HEK293 (cell line): ENCODE measurements around the gene F2RL3.

Experiments
- CTCF ChIA-PET: fragments of 350-600 bp; formaldehyde crosslinking; extraction: SDS; loops from one replicate; lab custom pipeline; 2021; ENCODE audit warnings: antibody characterized with exemption; lab: Yijun Ruan, JAX
- POLR2A ChIA-PET: fragments of 300-600 bp; formaldehyde crosslinking; extraction: SDS; loops from one replicate; lab custom pipeline; 2020; ENCODE audit warnings: antibody characterized with exemption, inconsistent platforms; lab: Yijun Ruan, JAX
- H3K27ac ChIP-seq: fragments of 200-500 bp; sonication (Bioruptor generic); 2 replicates; pipeline ENCODE4 v1.5.1; 2014; ENCODE audit warnings: low read depth, low read length, control low read depth, inconsistent platforms; ENCODE audit errors: extremely low read depth
- H3K36me3 ChIP-seq, 2 experiments: fragments of 200-500 bp in 1 of 2; sonication (Bioruptor generic) in 1 of 2; 1 replicate in 1 of 2; 2 replicates in 1 of 2; pipeline ENCODE4 v1.5.1; 2014 to 2017; ENCODE audit warnings: inconsistent platforms in 2 of 2, low read length in 2 of 2; ENCODE audit not compliant: control insufficient read depth in 2 of 2, insufficient read depth in 1 of 2
- H3K4me1 ChIP-seq: fragments of 200-500 bp; sonication (Bioruptor generic); 2 replicates; pipeline ENCODE4 v1.5.1; 2014; ENCODE audit warnings: mild to moderate bottlenecking, low read length, inconsistent platforms; ENCODE audit not compliant: control insufficient read depth, insufficient read depth
- H3K4me3 ChIP-seq: 2 replicates; pipeline ENCODE4 v1.5.1; 2011; ENCODE audit warnings: low read depth, mild to moderate bottlenecking, control low read depth, low read length, moderate library complexity
- H3K9me3 ChIP-seq: fragments of 200-500 bp; sonication (Bioruptor generic); 2 replicates; pipeline ENCODE4 v1.5.1; 2014; ENCODE audit warnings: low read depth, low read length, inconsistent platforms; ENCODE audit not compliant: control insufficient read depth, insufficient read depth
- HOXC10 ChIP-seq: sonication (generic); formaldehyde crosslinking; IDR thresholded peaks from 2 replicates; pipeline ENCODE4 v1.8.1; 2023; ENCODE audit warnings: mild to moderate bottlenecking, missing genetic modification reagents
- OSR2 ChIP-seq: fragments of 450-650 bp; formaldehyde crosslinking; IDR thresholded peaks from 2 replicates; pipeline ENCODE4 v1.5.1; 2016; ENCODE audit warnings: missing biosample characterization, missing genetic modification characterization
- PRDM1 ChIP-seq: fragments of 450-650 bp; formaldehyde crosslinking; IDR thresholded peaks from 2 replicates; pipeline ENCODE4; 2016; ENCODE audit warnings: missing biosample characterization, missing genetic modification characterization
- RBAK ChIP-seq: fragments of 450-650 bp; formaldehyde crosslinking; IDR thresholded peaks from 2 replicates; pipeline ENCODE4 v1.5.1; 2016; ENCODE audit warnings: missing biosample characterization, missing genetic modification characterization
- TCF7L2 ChIP-seq: IDR thresholded peaks from 2 replicates; pipeline ENCODE4 v1.6.1; 2011; ENCODE audit warnings: low read depth, mild to moderate bottlenecking, inconsistent platforms, low read length, moderate library complexity, borderline replicate concordance
- ZBTB1 ChIP-seq: fragments of 450-650 bp; formaldehyde crosslinking; IDR thresholded peaks from 2 replicates; pipeline ENCODE4 v1.5.1; 2016; ENCODE audit warnings: missing biosample characterization, missing genetic modification characterization
- ZEB2 ChIP-seq: fragments of 450-650 bp; formaldehyde crosslinking; IDR thresholded peaks from 2 replicates; pipeline ENCODE4 v1.5.1; 2016; ENCODE audit warnings: missing biosample characterization, missing genetic modification characterization
- ZFP37 ChIP-seq: fragments of 450-650 bp; formaldehyde crosslinking; IDR thresholded peaks from 2 replicates; pipeline ENCODE4 v1.5.1; 2016; ENCODE audit warnings: missing biosample characterization, missing genetic modification characterization
- ZFP69B ChIP-seq: fragments of 450-650 bp; formaldehyde crosslinking; IDR thresholded peaks from 2 replicates; pipeline ENCODE4 v1.5.1; 2016; ENCODE audit warnings: missing biosample characterization, missing genetic modification characterization
- ZNF175 ChIP-seq: fragments of 450-650 bp; formaldehyde crosslinking; IDR thresholded peaks from 2 replicates; pipeline ENCODE4 v1.5.1; 2016; ENCODE audit warnings: missing biosample characterization, missing genetic modification characterization
- ZNF266 ChIP-seq: fragments of 450-650 bp; formaldehyde crosslinking; IDR thresholded peaks from 2 replicates; pipeline ENCODE4 v1.5.1; 2016; ENCODE audit warnings: missing biosample characterization, missing genetic modification characterization, low read depth
- ZNF423 ChIP-seq: fragments of 450-650 bp; formaldehyde crosslinking; IDR thresholded peaks from 2 replicates; pipeline ENCODE4 v1.5.1; 2016; ENCODE audit warnings: missing biosample characterization, missing genetic modification characterization
- ZNF426 ChIP-seq: fragments of 450-650 bp; formaldehyde crosslinking; IDR thresholded peaks from 2 replicates; pipeline ENCODE4 v1.5.1; 2017; ENCODE audit warnings: missing biosample characterization, missing genetic modification characterization, mild to moderate bottlenecking, inconsistent platforms, moderate library complexity
- ZNF48 ChIP-seq: fragments of 450-650 bp; formaldehyde crosslinking; IDR thresholded peaks from 2 replicates; pipeline ENCODE4 v1.5.1; 2016; ENCODE audit warnings: missing biosample characterization, missing genetic modification characterization
- ZNF585B ChIP-seq: fragments of 450-650 bp; formaldehyde crosslinking; IDR thresholded peaks from 2 replicates; pipeline ENCODE4 v1.5.1; 2016; ENCODE audit warnings: missing biosample characterization, missing genetic modification characterization
- ZNF621 ChIP-seq: fragments of 450-650 bp; formaldehyde crosslinking; IDR thresholded peaks from 2 replicates; pipeline ENCODE4 v1.5.1; 2017; ENCODE audit warnings: missing biosample characterization, missing genetic modification characterization
- ZNF768 ChIP-seq: fragments of 450-650 bp; formaldehyde crosslinking; IDR thresholded peaks from 2 replicates; pipeline ENCODE4 v1.5.1; 2018; ENCODE audit warnings: missing biosample characterization, mild to moderate bottlenecking, missing genetic modification characterization
- ZNF843 ChIP-seq: fragments of 450-650 bp; formaldehyde crosslinking; IDR thresholded peaks from 2 replicates; pipeline ENCODE4 v1.5.1; 2016; ENCODE audit warnings: missing biosample characterization, missing genetic modification characterization
- TF ChIP-seq, protein P1 (sequence below): fragments of 450-650 bp; formaldehyde crosslinking; conservative IDR thresholded peaks from 2 replicates; pipeline ENCODE4 v1.5.1; 2016; ENCODE audit warnings: low read depth, missing biosample characterization, missing genetic modification characterization
- TF ChIP-seq, protein P2 (sequence below): fragments of 450-650 bp; formaldehyde crosslinking; IDR thresholded peaks from 2 replicates; pipeline ENCODE4 v1.5.1; 2016; ENCODE audit warnings: missing biosample characterization, missing genetic modification characterization
- TF ChIP-seq, protein P3 (sequence below): fragments of 450-650 bp; formaldehyde crosslinking; IDR thresholded peaks from 2 replicates; pipeline ENCODE4 v1.5.1; 2016; ENCODE audit warnings: missing biosample characterization, missing genetic modification characterization

The F2RL3 gene

DNA sequence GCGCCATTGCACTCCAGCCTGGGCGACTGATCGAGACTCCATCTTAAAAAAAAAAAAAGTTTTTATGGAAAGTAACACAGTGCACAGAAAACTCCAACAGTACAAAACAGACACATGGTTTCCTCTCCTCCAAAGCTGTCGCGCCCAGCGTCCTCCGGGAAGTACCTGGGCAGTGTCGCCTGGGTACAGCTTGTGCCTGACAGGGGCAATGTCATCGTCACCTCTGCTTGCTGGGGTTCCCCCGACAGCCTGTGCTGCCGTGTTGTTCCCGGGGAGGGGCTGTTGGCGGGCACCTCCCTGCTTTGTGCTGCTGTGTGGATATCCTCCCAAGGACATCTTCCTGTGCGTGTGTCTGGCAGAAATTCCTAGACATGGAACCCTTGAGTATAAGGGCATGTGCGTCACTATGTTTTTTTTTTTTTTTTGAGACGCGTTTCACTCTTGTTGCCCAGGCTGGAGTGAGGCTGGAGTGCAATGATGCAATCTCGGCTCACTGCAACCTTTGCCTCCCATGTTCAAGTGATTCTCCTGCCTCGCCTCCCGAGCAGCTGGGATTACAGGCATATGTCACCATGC, 2.4 kb upstream of the F2RL3 start:
- Histone ChIP-seq H3K27ac (no peak overlapping the region), H3K9me3 (no peaks in the 10 kb centered on the region), H3K4me3 (no peak overlapping the region), H3K36me3 (no peaks in the 10 kb centered on the region), H3K4me1 (no peaks in the 10 kb centered on the region)
- ChIA-PET POLR2A (no interaction called here), CTCF (interaction anchor here (0.7 to 1.5 kb wide), 2 partner anchors 114 to 1973 kb away, joined by 3 read pairs; no protein-coding TSS in a partner anchor)
- TF ChIP-seq ZNF585B (tag by site-specific recombination) (no peak), PRDM1 (tag by site-specific recombination) (no peak), ZNF266 (tag by site-specific recombination) (no peak), ZNF175 (tag by site-specific recombination) (no peak), ZNF621 (tag by site-specific recombination) (no peak), ZFP69B (no peak), ZFP37 (tag by site-specific recombination) (no peak), ZNF423 (no peak), HOXC10 (CRISPR knock-in tag) (no peak)
- TF ChIP-seq, protein P1, sequence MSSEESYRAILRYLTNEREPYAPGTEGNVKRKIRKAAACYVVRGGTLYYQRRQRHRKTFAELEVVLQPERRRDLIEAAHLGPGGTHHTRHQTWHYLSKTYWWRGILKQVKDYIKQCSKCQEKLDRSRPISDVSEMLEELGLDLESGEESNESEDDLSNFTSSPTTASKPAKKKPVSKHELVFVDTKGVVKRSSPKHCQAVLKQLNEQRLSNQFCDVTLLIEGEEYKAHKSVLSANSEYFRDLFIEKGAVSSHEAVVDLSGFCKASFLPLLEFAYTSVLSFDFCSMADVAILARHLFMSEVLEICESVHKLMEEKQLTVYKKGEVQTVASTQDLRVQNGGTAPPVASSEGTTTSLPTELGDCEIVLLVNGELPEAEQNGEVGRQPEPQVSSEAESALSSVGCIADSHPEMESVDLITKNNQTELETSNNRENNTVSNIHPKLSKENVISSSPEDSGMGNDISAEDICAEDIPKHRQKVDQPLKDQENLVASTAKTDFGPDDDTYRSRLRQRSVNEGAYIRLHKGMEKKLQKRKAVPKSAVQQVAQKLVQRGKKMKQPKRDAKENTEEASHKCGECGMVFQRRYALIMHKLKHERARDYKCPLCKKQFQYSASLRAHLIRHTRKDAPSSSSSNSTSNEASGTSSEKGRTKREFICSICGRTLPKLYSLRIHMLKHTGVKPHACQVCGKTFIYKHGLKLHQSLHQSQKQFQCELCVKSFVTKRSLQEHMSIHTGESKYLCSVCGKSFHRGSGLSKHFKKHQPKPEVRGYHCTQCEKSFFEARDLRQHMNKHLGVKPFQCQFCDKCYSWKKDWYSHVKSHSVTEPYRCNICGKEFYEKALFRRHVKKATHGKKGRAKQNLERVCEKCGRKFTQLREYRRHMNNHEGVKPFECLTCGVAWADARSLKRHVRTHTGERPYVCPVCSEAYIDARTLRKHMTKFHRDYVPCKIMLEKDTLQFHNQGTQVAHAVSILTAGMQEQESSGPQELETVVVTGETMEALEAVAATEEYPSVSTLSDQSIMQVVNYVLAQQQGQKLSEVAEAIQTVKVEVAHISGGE = no peak

DNA sequence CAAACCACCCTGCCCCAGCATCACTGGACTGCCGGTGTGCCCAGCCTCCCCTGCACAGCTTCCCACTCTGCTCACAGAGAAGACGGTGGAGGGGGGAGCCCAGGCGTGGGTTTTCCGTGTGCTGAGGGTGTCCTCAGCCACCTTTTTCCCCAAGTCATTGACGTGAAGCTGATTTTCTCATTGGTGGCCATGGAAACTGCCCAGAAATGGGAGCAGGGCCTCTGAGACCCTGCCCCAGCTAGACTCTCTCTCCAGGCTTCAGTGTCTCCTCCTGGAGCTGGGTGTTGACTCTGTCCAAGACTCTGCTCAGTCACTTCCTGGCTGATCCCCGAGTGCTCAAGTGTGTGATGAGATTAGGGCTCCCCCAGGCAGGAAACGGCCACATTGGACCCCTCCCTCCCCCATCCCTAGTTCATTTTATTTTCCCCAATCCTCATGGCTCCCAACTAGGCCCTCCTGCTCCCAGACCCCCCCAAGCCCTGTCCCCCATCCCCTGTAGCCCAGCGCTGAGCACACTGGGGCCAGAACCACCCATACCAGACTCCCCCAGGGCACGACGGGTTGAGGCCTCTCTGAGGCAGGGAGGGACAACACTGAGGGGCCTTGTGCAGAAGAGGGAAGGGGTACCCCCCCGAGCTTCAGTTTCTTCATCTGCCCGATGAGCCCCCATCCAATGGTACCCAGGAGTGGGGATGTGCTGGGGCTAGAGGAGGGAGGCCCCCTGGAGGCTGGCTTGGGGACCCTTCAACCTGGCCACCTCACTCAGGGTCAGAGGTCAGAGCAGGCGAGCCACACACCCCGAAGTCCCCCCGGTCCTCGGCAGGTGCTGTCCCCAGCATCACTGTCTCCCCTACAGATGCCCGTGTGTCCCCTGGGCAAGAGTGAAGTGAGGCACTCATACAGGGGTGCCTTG, 1.2 kb upstream of the F2RL3 start:
- Histone ChIP-seq H3K27ac (no peak overlapping the region), H3K36me3 (no peaks in the 10 kb centered on the region)
- POLR2A ChIA-PET = no interaction called here

More for the DNA sequence above, 1.2 kb upstream of the F2RL3 start:
- no peak overlapping the region for H3K4me3 ChIP-seq
- H3K9me3 ChIP-seq = no peaks in the 10 kb centered on the region
- CTCF ChIA-PET = interaction anchor here (1.5 kb wide), 1 partner anchor 115 kb away, joined by 3 read pairs; no protein-coding TSS in a partner anchor
- no peaks in the 10 kb centered on the region for H3K4me1 ChIP-seq
- TF ChIP-seq TCF7L2 (no peak), ZNF48 (no peak), ZNF768 (tag by site-specific recombination) (no peak), ZNF175 (tag by site-specific recombination) (no peak), ZEB2 (tag by site-specific recombination) (no peak), ZNF426 (tag by site-specific recombination) (no peak), ZBTB1 (no peak), OSR2 (tag by site-specific recombination) (no peak), RBAK (tag by site-specific recombination) (no peak), PRDM1 (tag by site-specific recombination) (no peak), ZNF843 (tag by site-specific recombination) (no peak)
- TF ChIP-seq, protein P2, sequence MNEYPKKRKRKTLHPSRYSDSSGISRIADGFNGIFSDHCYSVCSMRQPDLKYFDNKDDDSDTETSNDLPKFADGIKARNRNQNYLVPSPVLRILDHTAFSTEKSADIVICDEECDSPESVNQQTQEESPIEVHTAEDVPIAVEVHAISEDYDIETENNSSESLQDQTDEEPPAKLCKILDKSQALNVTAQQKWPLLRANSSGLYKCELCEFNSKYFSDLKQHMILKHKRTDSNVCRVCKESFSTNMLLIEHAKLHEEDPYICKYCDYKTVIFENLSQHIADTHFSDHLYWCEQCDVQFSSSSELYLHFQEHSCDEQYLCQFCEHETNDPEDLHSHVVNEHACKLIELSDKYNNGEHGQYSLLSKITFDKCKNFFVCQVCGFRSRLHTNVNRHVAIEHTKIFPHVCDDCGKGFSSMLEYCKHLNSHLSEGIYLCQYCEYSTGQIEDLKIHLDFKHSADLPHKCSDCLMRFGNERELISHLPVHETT (tag by site-specific recombination) = no peak
- TF ChIP-seq, protein P3, sequence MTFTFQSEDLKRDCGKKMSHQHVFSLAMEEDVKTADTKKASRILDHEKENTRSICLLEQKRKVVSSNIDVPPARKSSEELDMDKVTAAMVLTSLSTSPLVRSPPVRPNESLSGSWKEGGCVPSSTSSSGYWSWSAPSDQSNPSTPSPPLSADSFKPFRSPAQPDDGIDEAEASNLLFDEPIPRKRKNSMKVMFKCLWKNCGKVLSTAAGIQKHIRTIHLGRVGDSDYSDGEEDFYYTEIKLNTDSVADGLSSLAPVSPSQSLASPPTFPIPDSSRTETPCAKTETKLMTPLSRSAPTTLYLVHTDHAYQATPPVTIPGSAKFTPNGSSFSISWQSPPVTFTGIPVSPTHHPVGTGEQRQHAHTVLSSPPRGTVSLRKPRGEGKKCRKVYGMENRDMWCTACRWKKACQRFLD (tag by site-specific recombination) = no peak
